Mesothelial cell of epicardium (in vitro differentiated cells): ENCODE results near the gene FTCDNL1. TPM values are rescaled to one million over a fixed set of nuclear protein-coding genes. Genes with fewer than 3 reads are reported as not detected.

Experiments used
- DNase-seq, 2 experiments: peaks; one replicate each; pipeline ENCODE4 v3.0.0; 2021; ENCODE audit warnings: low spot score in 2 of 2; ENCODE audit not compliant: unreplicated experiment in 2 of 2
- H3K27ac Mint-ChIP-seq: 2 replicates; pipeline ENCODE4 v1.8.0; 2021; ENCODE audit warnings: mixed read lengths
- H3K27me3 Mint-ChIP-seq: 2 replicates; pipeline ENCODE4 v1.8.0; 2021; ENCODE audit warnings: low read depth, mixed read lengths
- H3K36me3 Mint-ChIP-seq: 2 replicates; pipeline ENCODE4 v1.8.0; 2021; ENCODE audit warnings: mixed read lengths
- H3K4me1 Mint-ChIP-seq: 2 replicates; pipeline ENCODE4 v1.8.0; 2021; ENCODE audit warnings: mixed read lengths
- H3K4me3 Mint-ChIP-seq: 2 replicates; pipeline ENCODE4 v1.8.0; 2021; ENCODE audit warnings: mild to moderate bottlenecking, moderate library complexity, mixed read lengths
- H3K9me3 Mint-ChIP-seq: 2 replicates; pipeline ENCODE4 v1.8.0; 2021; ENCODE audit warnings: mixed read lengths
- CTCF ChIP-seq: fragments of 200-600 bp; sonication (generic); IDR thresholded peaks from one replicate; pipeline ENCODE4 v1.5.0; 2021; ENCODE audit warnings: antibody characterized with exemption; ENCODE audit not compliant: unreplicated experiment
- total RNA-seq: library from RNA; stranded (reverse); gene quantifications from 3 replicates; pipeline ENCODE4 v1.2.1, GENCODE V29; 2021

FTCDNL1 gene
- total RNA-seq, 1 donor from 2014 or later: 2.1 TPM

GRCh38 chr2:199851883-199852282, 891 bp upstream of the FTCDNL1 start:
- Mint-ChIP-seq H3K9me3 (no peaks in the 10 kb centered on the region), H3K4me3 (no peak overlapping the region), H3K36me3 (no peaks in the 10 kb centered on the region), H3K27me3 (peaks cover 74% of the 10 kb centered on the region), H3K27ac (no peak overlapping the region), H3K4me1 (peaks cover 9% of the 10 kb centered on the region)
- TF ChIP-seq CTCF: no peak
- DNase-seq: no peak

- H3K9me3 Mint-ChIP-seq: no peaks in the 10 kb centered on the region
- H3K27me3 Mint-ChIP-seq: peaks cover 71% of the 10 kb centered on the region
- H3K4me3 Mint-ChIP-seq: peak overlapping the region; percentile 84
- DNase-seq: no peak
- H3K27ac Mint-ChIP-seq: peak overlapping the region; percentile 59
- H3K36me3 Mint-ChIP-seq: no peaks in the 10 kb centered on the region
- H3K4me1 Mint-ChIP-seq: peaks cover 9% of the 10 kb centered on the region
- no peak for TF ChIP-seq CTCF
Observed at GRCh38 chr2:199851501-199851810, 464 bp upstream of the FTCDNL1 start.

- peak overlapping the region; percentile 63 for H3K4me3 Mint-ChIP-seq
- TF ChIP-seq CTCF: no peak
- DNase-seq: no peak
- H3K27me3 Mint-ChIP-seq: peaks cover 60% of the 10 kb centered on the region
- H3K36me3 Mint-ChIP-seq: no peaks in the 10 kb centered on the region
- no peaks in the 10 kb centered on the region for H3K9me3 Mint-ChIP-seq
- H3K4me1 Mint-ChIP-seq: peaks cover 9% of the 10 kb centered on the region
- H3K27ac Mint-ChIP-seq: no peak overlapping the region
Observed at GRCh38 chr2:199850218-199850717, 724 bp downstream of the FTCDNL1 start.

GRCh38 chr2:199848389-199849130, 2.4 kb downstream of the FTCDNL1 start:
- no peak for TF ChIP-seq CTCF
- H3K27me3 Mint-ChIP-seq: peaks cover 44% of the 10 kb centered on the region
- H3K4me3 Mint-ChIP-seq: no peak overlapping the region
- no peaks in the 10 kb centered on the region for H3K36me3 Mint-ChIP-seq
- no peak for DNase-seq
- no peak overlapping the region for H3K27ac Mint-ChIP-seq
- peaks cover 9% of the 10 kb centered on the region for H3K4me1 Mint-ChIP-seq
- no peaks in the 10 kb centered on the region for H3K9me3 Mint-ChIP-seq

GRCh38 chr2:199847181-199847864, 3.7 kb downstream of the FTCDNL1 start:
- Mint-ChIP-seq H3K9me3 (no peaks in the 10 kb centered on the region), H3K27ac (no peak overlapping the region), H3K4me1 (peaks cover 9% of the 10 kb centered on the region), H3K36me3 (no peaks in the 10 kb centered on the region), H3K4me3 (no peak overlapping the region), H3K27me3 (peaks cover 33% of the 10 kb centered on the region)
- DNase-seq: no peak
- no peak for TF ChIP-seq CTCF
